ENCODE data around the gene TSPAN18. TPM values are rescaled to one million over a fixed set of nuclear protein-coding genes. Genes with fewer than 3 reads are reported as not detected.

TSPAN18 gene
- total RNA-seq, 4 donors from 2014 or later = 2.1 to 9.1 (median 2.5) TPM

- Histone ChIP-seq H3K9me3 (no peaks in the 10 kb centered on the region), H3K27me3 (no peaks in the 10 kb centered on the region), H3K36me3 (no peaks in the 10 kb centered on the region), H3K4me3 (no peak overlapping the region), H3K27ac (no peak overlapping the region), H3K4me1 (no peaks in the 10 kb centered on the region)
- no peak for TF ChIP-seq POLR2A (IDR thresholded peaks at IDR 0.05)
- no peak for TF ChIP-seq CTCF (IDR thresholded peaks at IDR 0.05 in 4 of 5, conservative IDR thresholded peaks at IDR 0.05 in 1 of 5)
- DNase-seq (no peak), ATAC-seq (no peak)
- intact Hi-C loops (cut with DNase I; ENCODE audit: low total_unique reads) (no loop called here), in situ Hi-C loops (cut with MboI; ENCODE audit: low sequenced_read_pairs in 4 of 4) (no loop called here)
Measured at GRCh38 chr11:44880953-44881352, 154.2 kb downstream of the TSPAN18 start.

DNA sequence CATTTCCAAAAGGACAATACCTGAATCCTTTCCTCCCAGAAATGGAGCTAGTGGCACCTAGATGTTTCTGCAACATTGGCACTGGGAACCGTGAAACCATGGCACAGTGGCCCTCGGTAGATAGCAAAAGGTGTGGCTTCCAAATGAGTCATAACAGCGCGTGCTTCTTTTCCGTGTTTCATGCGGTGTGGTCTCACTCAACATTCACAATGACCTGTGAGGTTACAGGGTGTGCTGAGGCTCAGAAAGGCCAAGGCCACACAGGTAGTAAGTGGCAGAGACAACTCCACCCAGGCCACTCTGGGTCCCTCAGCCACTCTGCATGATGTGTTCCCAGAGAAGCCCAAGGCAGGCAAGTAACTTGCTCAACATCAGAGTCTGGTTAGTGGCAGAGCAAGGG, 156.5 kb downstream of the TSPAN18 start:
- in situ Hi-C loops (cut with MboI; ENCODE audit: low sequenced_read_pairs in 4 of 4) = no loop called here
- intact Hi-C loops (cut with DNase I; ENCODE audit: low total_unique reads) = no loop called here

DNA sequence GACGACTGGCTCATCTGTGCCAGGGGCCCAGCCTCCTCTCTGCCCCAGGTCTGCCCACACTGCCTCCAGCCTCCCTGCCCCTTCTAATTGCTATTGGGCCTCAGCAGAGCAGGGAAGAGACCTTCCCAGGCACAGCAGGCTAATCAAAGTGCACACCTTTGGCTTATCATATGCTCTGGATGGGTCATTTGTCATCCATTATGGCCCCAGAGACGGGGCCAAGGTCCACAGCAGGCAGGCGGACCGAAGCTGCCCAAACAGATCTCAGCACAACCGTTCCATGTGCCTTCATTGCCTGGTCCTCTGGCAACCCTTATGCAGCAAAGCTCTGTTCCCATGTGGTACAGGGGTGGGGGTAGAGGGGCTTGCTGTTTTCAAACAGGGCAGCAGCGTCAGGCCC, 157.3 kb downstream of the TSPAN18 start:
- TF ChIP-seq CTCF (IDR thresholded peaks at IDR 0.05 in 4 of 5, conservative IDR thresholded peaks at IDR 0.05 in 1 of 5) (no peak), POLR2A (IDR thresholded peaks at IDR 0.05) (no peak)
- no peaks in the 10 kb centered on the region for H3K36me3 ChIP-seq
- ATAC-seq (no peak), DNase-seq (no peak)
- H3K27ac ChIP-seq = no peak overlapping the region
- H3K4me3 ChIP-seq = no peak overlapping the region
- no peaks in the 10 kb centered on the region for H3K27me3 ChIP-seq
- in situ Hi-C loops (cut with MboI; ENCODE audit: low sequenced_read_pairs in 4 of 4) (no loop called here), intact Hi-C loops (cut with DNase I; ENCODE audit: low total_unique reads) (no loop called here)
- H3K4me1 ChIP-seq = no peaks in the 10 kb centered on the region
- no peaks in the 10 kb centered on the region for H3K9me3 ChIP-seq

More for the DNA sequence above, 156.5 kb downstream of the TSPAN18 start:
- no peak for ATAC-seq
- no peak for DNase-seq
- Histone ChIP-seq H3K9me3 (no peaks in the 10 kb centered on the region), H3K4me3 (no peak overlapping the region), H3K27ac (no peak overlapping the region), H3K36me3 (no peaks in the 10 kb centered on the region), H3K27me3 (no peaks in the 10 kb centered on the region), H3K4me1 (no peaks in the 10 kb centered on the region)
- no peak for TF ChIP-seq CTCF (IDR thresholded peaks at IDR 0.05 in 4 of 5, conservative IDR thresholded peaks at IDR 0.05 in 1 of 5)
- no peak for TF ChIP-seq POLR2A (IDR thresholded peaks at IDR 0.05)

DNA sequence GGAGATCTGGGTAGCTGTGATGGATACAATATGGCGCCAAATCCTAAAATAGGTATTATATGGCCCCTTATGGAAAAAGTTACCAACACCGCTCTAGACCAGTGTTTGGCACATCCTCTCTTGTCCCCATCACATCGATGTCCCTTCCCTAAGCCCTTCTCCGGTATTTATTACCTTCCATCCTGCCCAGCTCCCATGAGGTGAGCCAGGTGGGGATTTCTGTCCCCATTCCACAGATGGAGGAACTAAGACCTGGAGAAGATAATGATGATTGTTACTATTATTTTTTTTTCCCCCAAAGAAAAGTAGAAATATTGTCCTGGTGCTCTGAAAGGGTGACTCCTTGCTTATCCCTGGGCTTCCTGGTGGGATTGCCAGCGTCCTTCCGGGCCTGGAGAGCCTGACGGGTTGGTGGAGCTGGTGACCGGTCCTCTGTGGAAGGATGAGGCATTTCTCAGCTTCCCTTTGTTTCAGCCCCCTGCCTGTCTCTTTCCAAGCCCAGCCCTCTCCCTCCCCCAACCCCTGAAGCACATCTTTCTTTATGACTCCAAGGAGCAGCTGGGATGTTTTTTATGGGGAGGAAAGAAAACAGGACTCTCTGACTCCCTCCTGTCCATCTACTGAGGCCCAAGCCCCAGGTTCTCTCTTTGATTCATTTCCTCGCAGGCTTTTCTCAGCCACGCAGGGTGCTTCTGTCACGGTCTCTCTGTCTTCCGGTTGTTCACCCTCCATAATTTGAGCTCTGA, 158.5 kb downstream of the TSPAN18 start:
- TF ChIP-seq CTCF (IDR thresholded peaks at IDR 0.05 in 4 of 5, conservative IDR thresholded peaks at IDR 0.05 in 1 of 5) (no peak), POLR2A (IDR thresholded peaks at IDR 0.05) (no peak)
- Histone ChIP-seq H3K36me3 (no peaks in the 10 kb centered on the region), H3K27me3 (no peaks in the 10 kb centered on the region), H3K27ac (no peak overlapping the region), H3K4me1 (no peaks in the 10 kb centered on the region), H3K4me3 (no peak overlapping the region), H3K9me3 (no peaks in the 10 kb centered on the region)
- no peak for ATAC-seq
- in situ Hi-C loops (cut with MboI; ENCODE audit: low sequenced_read_pairs in 4 of 4) (no loop called here), intact Hi-C loops (cut with DNase I; ENCODE audit: low total_unique reads) (no loop called here)
- DNase-seq = no peak

Data from gastrocnemius medialis (tissue), 4 donors.